ENCODE measurements around the gene CLDN18. TPM values are rescaled to one million over a fixed set of nuclear protein-coding genes. Genes with fewer than 3 reads are reported as not detected.

The CLDN18 gene
- total RNA-seq, 1 experiment from 2014 or later: 0.08 TPM

Other genes starting within 250 kb of the CLDN18 start
- gene SOX14, start 245.8 kb upstream of the CLDN18 start, total RNA-seq (2021; ENCODE audit: unreplicated experiment): not detected
- gene DZIP1L, start 105.4 kb downstream of the CLDN18 start, total RNA-seq (2021; ENCODE audit: unreplicated experiment): 11.1 TPM
- gene A4GNT, start 122.2 kb downstream of the CLDN18 start, total RNA-seq (2021; ENCODE audit: unreplicated experiment): not detected
- 21.8 TPM for gene DBR1, start 164.8 kb downstream of the CLDN18 start, total RNA-seq (2021; ENCODE audit: unreplicated experiment)
- gene ARMC8, start 177.1 kb downstream of the CLDN18 start, total RNA-seq (2021; ENCODE audit: unreplicated experiment): 56.0 TPM